C4-2B (cell line): ENCODE measurements around the gene LRRN2.

Experiments used
- H3K27ac ChIP-seq: fragments of 450-650 bp; 2 replicates; pipeline ENCODE4 v1.5.1; 2017
- CTCF ChIP-seq: fragments of 450-650 bp; conservative IDR thresholded peaks from 2 replicates; pipeline ENCODE4 v1.5.1; 2017; ENCODE audit warnings: mild to moderate bottlenecking
- ZFX ChIP-seq: fragments of 450-650 bp; IDR thresholded peaks from 2 replicates; pipeline ENCODE4 v1.6.1; 2017

LRRN2 gene

GRCh38 chr1:204618148-204618760, 67.3 kb downstream of the LRRN2 start:
- TF ChIP-seq ZFX (no peak), CTCF (no peak)
- H3K27ac ChIP-seq: no peak overlapping the region

- no peak for TF ChIP-seq CTCF
- no peak for TF ChIP-seq ZFX
These were observed 68.0 kb downstream of the LRRN2 start for GRCh38 chr1:204617256-204618147.

GRCh38 chr1:204616641-204617040, 68.9 kb downstream of the LRRN2 start:
- H3K27ac ChIP-seq: no peak overlapping the region
- no peak for TF ChIP-seq CTCF
- no peak for TF ChIP-seq ZFX

More at GRCh38 chr1:204617256-204618147, 68.0 kb downstream of the LRRN2 start:
- no peak overlapping the region for H3K27ac ChIP-seq

- H3K27ac ChIP-seq: no peak overlapping the region
- TF ChIP-seq ZFX (no peak), CTCF (no peak)
These were observed 69.7 kb downstream of the LRRN2 start for GRCh38 chr1:204615881-204616280.

- TF ChIP-seq ZFX (no peak), CTCF (no peak)
- no peak overlapping the region for H3K27ac ChIP-seq
These were observed 71.9 kb downstream of the LRRN2 start for GRCh38 chr1:204613636-204614035.

GRCh38 chr1:204612326-204612725, 73.2 kb downstream of the LRRN2 start:
- TF ChIP-seq ZFX: no peak
- TF ChIP-seq CTCF: no peak
- no peak overlapping the region for H3K27ac ChIP-seq

- no peak overlapping the region for H3K27ac ChIP-seq
These were observed 74.5 kb downstream of the LRRN2 start for GRCh38 chr1:204611036-204611435.

More at GRCh38 chr1:204611036-204611435, 74.5 kb downstream of the LRRN2 start:
- TF ChIP-seq CTCF (no peak), ZFX (no peak)
